ENCODE results near the gene COG5.

- TF ChIP-seq ELF4 (IDR thresholded peaks at IDR 0.05) (no peak), FOXM1 (IDR thresholded peaks at IDR 0.05; ENCODE audit: borderline replicate concordance) (no peak), LEF1 (IDR thresholded peaks at IDR 0.05; ENCODE audit: borderline replicate concordance) (no peak), PKNOX1 (IDR thresholded peaks at IDR 0.05) (no peak), SUZ12 (IDR thresholded peaks at IDR 0.05) (no peak), ARNT (IDR thresholded peaks at IDR 0.05) (no peak), L3MBTL2 (conservative IDR thresholded peaks at IDR 0.05) (no peak), FOXK2 (IDR thresholded peaks at IDR 0.05) (no peak), HDGF (IDR thresholded peaks at IDR 0.05; ENCODE audit: borderline replicate concordance) (no peak), TARDBP (IDR thresholded peaks at IDR 0.05) (no peak), SP1 (IDR thresholded peaks at IDR 0.05) (no peak), NFRKB (IDR thresholded peaks at IDR 0.05) (no peak), BHLHE40 (IDR thresholded peaks at IDR 0.05; ENCODE audit: borderline replicate concordance) (no peak), ZNF384 (IDR thresholded peaks at IDR 0.05) (no peak)
These were observed 190.4 kb downstream of the COG5 start for GRCh38 chr7:107373354-107373753.

All from HEK293T (cell line).